Measurements from ENCODE around the gene CNTNAP2.

Gene CNTNAP2

DNA sequence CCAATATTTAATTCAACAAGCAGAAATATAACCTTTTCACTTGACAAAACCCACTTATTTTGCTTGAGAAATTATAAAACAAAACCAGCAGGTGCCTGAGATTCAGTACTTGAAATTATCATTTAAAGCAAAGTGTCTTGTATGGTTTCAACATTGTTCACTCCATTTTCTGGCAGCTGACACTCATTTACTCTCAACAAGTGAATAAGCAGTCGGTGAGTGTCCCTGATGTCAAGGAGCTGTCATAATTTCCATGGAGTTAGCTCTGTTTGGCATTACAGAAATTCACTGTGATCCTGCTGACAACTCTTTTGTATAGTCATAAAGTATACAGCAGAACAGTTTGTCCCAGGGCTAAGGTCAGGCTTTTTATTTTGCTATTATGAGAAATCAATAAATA lies 490.0 kb downstream of the CNTNAP2 start:
- DNase-seq (ENCODE audit: low read depth): no peak

DNA sequence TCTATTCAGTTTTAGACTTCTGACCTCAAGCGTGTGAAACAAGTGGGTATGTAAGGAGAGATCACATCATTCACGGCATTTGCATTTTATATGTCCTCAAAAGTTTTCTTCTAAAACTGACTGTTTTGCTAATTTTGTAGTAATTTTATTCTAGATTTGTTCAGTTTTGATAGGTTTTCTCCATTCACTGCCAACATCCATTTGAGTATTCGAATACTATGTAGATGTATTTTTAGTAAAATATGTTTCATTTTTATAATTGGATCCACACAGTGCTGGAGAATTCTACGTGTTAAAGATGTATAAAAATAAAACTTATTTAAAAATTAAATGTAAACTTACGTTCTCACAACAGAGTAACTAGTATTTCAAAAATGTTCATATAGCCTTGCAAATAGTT lies 503.0 kb downstream of the CNTNAP2 start:
- DNase-seq (ENCODE audit: low read depth): no peak

DNA sequence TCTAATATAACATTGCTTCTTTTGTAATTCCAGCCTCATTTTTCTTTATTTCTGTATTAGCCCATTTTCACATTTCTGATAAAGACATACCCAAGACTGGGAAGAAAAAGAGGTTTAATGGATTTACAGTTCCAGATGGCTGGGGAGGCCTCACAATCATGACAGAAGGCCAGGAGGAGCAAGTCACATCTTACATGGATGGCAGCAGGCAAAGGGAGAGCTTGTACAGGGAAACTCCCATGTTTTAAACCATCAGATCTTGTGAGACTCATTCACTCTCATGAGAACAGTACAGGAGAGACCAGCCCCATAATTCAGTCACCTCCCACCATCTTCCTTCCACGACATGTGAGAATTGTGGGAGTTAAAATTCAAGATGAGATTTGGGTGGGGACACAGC lies 510.3 kb downstream of the CNTNAP2 start:
- DNase-seq (ENCODE audit: low read depth): no peak

DNA sequence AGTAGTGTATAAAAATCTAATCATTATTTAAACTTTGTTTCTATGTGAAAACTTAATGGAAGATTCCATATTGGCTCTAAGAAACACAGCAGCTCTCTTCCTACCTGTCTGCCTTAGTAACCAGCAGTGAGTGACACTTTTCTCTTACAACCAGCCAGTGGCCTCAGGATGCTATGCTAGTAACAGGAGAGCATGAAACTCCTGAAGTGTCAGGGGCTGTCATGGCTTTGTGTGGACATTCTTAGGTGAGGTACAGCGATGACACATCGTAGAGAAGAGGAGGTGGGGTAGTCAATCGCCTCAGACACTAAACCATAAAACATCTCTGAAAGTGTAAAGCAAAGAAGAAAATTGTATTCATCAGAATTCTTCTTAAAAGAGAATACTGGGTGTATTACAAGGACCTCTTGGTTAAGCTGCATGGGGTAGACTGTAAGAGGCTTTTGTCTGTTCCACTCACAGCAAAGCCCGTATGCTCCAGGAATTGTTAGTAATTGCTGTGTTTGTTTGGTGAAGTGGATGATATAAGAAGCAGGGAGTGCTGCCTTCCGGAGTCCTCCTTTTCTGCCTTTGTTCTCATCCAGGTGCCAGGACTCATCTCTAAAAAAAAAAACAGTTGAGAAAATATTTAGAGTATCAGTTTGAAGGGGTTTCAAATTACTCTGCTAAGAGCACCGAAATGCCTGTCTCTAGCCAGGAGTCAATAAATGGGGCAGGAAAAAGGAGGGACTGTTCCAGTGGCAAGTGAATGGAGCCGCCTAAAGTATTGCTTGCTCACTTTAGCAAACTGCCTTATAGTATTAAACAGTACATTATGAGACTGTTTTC lies 518.8 kb downstream of the CNTNAP2 start:
- DNase-seq (ENCODE audit: low read depth): no peak

DNA sequence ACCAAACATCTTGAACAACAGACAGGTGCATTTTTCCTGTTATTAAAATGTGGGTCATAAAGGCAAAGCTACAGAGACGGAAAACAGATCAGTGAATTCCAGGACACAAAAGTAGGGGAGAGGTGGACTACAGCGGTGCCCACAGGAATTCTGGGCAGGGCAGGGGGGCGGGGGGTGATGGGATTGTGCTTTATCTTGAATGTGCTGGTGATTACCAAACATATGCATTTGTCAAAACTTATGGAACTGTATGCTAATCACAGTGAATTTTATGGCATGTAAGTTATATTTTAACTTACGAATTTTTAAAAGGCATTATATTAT lies 519.4 kb downstream of the CNTNAP2 start:
- no peak for DNase-seq (ENCODE audit: low read depth)

DNA sequence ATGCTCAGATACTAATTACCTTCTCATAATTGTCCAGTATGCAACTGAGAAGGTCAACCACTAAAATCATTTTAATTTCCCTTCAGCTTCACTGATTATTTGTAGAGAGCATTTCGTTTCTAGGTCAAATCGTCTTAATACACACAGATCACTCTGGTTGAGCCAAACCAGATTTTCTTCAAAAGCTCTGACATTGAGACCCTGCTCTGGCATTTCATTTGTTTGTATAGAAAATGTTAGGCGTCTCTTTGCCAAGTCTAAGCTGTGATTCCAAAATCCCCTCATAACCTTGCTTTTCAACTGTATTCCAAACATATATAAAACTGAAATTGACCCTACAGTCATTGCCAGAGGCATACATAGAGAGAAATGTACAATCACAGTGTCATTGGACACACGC lies 520.0 kb downstream of the CNTNAP2 start:
- DNase-seq (ENCODE audit: low read depth): no peak

DNA sequence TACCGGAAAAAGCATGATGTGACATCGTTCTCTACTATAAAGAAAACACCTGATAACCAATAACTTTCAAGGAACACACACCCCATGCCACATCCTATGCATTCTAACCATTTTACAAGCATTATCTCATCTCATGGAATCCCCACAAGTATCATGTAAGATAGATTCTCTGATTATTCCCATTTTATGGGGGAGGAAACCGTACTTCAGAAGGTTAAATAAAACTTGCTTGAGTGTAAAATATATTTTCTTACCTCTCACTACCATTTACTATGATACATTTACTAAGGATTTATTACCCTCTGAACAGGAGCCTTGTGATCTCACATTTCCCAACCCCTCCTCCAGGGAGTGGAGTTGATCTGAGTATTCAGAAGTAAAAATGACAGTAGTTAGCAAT lies 522.7 kb downstream of the CNTNAP2 start:
- DNase-seq (ENCODE audit: low read depth): no peak

DNA sequence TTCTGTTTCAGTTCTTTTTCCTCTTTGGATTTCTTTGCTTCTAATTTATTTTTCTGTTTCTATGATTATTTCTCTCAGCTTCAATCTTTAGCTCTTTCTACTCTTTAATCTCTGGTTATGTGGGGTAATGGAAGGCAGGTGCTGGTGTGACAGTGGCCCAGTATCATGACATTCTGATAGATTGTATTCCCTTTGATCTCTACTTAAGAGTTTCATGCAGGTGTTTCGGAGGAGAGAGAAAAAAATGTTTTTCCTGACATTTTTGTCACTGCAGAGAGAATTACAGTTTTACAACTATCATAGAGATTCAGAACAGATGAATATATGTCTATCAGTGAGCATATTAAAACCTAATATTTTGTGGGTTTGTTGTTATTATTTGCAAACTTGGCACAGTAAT lies 524.9 kb downstream of the CNTNAP2 start:
- no peak for DNase-seq (ENCODE audit: low read depth)

DNA sequence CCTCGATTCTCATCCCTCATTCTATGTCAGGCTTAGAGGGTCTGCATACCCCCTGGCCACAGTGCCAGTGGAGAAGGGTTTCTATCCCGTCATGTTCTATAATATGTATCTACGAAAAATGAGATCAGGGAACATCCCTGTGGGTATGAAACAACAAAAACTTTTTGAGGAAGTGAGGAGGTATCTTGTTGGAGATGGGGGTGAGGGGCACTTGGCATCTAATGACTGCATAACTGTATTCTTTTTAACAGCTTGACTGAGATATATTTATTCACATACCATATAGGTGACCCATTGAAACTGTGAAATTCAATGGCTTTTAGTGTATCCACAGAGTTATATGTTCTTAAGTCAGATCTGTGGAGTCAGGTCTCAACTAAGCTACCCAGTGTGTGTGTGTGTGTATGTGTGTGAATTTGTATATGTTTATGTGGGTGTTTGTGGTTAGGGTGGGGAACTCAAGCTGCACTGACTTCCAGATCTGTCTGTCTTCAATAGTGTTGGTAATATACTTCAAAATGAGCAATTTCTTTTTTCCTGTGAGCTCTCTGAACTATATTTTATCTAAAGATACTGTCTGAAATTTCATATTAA lies 528.9 kb downstream of the CNTNAP2 start:
- no peak for DNase-seq (ENCODE audit: low read depth)

DNA sequence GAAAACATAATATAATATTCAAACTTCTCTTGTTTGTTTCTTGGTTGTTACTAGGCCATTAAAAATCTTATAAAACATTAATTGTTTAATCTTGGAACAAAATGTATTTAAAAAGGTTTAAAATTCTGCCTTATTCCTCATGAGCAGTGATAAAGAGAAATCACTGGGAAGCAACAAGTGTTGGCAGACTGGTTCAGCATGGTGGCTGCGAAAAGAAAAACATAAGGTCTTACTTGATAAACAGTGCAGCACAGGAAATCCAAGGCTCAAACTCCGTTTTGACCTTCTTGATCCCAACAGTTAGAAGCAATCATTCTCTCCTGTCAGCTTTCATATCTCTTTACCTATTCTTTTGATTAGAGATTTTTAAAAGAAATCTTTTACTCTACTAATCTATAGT lies 530.8 kb downstream of the CNTNAP2 start:
- no peak for DNase-seq (ENCODE audit: low read depth)

DNA sequence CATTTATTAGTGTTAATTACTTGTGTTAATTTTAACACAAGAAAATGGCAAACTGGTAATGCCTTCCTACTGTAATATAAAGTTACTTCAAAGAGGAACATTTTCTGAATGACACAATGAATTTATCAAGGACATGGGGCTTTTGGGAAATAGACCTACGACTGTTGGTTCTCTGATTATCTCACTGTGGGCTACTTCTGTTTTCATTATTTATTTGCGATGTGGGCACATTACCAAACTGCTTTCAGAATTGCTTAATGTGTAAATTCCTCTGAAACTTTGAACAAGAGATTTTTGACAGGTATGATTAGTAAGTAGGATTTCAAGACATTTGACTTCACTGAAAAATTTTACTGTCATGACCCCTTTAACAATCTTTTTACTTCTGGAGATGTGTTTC lies 535.6 kb downstream of the CNTNAP2 start:
- no peak for DNase-seq (ENCODE audit: low read depth)

DNA sequence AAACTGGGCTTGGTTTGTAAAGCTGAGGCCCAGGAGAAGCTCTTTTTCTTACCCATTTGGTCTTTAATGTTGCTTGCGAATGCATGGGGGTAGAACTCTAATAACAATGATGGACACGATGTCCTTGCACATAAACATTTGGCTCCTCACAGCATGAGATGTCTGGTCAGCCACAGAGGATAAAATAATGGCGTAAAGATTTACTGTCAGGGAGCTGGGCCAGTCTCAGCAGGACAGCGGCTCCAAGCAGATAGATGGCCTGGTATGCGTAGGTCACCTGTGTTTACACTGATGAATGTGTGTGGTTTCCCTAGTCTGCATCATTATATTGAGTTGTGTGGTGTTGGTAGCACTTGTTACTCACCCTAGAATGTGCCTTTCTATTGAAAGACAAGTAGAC lies 537.4 kb downstream of the CNTNAP2 start:
- DNase-seq (ENCODE audit: low read depth): no peak

DNA sequence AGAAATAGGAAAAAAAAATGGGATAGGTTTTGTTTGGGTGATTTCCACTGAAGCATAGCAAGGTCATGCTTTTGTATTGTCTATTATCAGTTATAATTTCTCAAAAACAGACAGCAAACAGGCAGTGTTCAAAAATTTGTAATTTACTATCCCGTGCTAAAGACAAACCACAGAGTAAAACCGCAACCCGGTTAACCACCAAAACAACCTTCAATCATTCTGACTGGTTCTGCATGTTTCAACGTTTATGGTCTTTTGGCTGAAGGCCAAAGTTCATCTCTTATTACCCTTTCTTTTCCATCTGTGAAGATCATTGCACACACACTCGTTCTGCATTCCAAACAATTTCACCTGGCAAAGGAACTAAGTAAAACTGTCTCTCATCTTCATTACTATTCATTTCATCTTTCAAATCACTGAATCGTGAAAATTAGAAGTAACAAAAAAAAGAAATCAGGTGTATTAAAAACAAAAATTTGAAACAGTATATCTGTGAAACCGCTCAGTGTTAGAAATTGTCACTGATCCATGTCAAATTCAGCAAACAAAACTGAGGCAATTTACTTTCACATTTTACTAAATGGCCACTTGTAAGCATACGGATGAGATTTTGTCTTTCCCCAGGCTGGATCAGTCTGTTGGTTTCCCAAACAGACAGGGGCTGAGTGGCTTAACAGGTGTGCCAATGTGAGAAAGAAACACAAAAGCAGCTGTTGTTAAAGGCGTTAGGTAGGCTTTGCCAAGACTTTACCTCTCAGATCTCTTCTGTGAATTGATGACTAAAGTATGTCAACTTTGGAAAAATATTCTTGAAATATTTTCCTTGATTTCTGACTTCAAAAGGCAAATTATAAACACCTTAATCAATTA lies 539.6 kb downstream of the CNTNAP2 start:
- DNase-seq (ENCODE audit: low read depth): no peak

DNA sequence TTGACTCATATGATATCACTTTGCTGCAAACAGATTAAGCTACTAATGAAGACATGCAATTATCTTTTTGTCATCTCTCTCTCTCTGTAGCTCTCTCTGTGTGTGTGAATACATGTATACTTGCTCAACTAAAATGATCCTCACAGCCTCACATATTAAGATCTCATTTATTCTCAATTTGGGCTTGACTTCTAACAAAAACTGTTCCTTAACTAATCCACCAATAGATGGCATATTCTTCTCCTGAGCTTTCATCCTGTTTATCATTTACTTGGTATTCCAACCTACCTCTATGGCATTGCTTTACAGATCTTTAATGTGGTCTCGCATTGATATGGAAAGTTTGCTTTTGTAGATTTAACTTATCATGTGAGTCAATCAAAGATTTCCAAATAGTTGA lies 540.4 kb downstream of the CNTNAP2 start:
- DNase-seq (ENCODE audit: low read depth): no peak

DNA sequence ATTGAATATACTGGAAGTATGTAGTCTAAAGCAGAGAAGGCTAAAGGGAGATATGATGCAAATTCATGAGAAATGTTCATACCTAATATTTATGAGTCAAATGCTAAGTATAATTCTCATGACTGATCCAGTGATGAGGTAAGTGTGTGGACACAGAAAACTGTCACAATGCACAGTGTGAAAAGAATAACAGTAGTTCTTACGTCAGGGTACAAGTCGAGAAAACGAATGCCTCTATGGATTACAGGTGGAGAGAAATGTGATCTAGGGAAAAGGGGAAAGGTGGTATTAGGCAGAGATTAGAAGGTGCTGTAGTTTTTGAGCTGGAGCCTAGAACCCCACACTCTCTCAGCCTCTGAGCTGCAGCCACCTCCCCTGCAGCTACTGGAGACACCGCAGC lies 542.0 kb downstream of the CNTNAP2 start:
- DNase-seq (ENCODE audit: low read depth): no peak

DNA sequence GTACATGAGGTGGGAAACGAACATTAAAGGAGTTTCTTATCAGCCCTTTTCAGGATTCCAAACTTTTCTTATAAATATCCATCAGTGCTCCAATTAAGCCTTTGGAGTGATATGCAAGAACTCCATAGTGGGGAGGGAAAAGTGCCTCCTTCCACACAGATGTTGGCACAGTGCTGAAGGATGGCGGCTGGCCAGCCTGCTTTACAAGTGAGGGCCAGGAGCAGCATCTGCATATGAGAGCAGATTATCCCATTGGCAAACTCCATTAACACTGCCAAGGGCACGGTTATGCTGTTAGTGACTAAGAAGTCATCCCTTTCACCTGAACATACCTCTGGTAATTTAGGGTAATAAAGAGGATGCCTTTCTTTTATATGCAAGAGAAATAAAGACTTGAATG lies 543.1 kb downstream of the CNTNAP2 start:
- no peak for DNase-seq (ENCODE audit: low read depth)

DNA sequence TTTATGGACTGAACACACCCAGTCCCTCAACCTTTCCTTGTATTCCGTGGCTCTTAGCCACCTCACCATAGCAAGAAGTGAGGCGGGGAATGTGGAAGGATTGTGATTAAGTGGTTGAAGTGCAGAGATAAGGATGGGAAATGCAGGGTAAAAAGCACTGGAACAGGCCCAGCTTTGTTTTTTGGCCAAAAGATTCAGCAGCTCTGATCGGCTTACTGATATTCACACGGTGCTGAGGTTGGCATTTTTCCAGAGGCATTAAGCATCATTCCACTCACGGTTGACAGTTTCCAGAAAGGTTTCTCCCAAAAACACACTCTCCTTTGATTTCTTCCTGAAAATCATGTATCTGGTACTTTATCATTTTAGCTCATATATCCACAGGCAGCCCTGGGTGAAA lies 544.2 kb downstream of the CNTNAP2 start:
- no peak for DNase-seq (ENCODE audit: low read depth)

DNA sequence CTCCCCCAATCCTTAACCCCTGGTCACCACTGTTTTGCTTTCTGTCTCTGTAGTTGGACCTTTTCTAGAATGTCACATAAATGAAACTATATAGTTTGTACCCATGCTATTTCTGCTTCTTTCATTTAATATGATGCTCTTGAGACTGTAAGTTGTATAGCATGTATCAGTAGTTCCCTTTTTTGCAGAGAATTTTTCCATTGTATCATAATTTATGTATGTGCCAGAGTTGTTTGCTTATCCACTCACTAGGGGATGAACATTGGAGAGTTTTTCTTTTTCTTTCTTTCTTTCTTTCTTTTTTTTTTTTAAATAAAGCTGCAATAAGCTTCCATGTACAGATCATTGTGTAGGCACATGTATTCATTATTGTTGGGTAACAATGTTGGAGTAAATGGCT lies 544.8 kb downstream of the CNTNAP2 start:
- DNase-seq (ENCODE audit: low read depth): no peak

DNA sequence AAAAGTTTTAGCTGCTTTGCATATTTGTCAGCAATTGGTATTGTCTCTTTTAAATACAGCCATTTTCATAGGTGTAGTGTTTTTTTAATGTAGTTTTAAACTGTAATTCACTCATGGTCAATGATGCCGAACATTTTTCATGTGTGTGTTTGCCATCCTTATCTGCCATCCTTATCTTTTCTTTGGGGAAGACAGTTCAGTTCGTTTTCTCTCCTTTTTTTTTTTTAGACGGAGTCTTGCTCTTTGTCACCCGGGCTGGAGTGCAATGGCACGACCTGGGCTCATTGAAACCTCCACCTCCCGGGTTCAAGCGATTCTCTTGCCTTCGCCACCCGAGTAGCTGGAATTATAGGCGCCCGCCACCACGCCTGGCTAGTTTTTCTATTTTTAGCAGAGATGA lies 545.3 kb downstream of the CNTNAP2 start:
- DNase-seq (ENCODE audit: low read depth): no peak

DNA sequence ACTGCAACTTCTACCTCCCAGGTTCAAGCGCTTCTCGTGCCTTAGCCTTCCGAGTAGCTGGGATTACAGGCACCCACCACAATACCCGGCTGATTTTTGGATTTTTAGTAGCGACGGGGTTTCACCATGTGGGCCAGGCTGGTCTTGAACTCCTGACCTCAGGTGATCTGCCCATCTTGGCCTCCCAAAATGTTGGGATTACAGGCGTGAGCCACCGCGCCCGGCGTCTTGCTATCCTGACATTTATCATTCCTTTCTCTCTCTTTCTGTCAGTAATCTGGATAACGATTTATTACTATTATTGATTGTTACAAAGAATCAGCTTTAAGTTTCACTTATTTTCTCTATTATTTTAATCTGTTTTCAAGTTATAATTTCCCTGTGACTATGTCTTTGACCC lies 548.4 kb downstream of the CNTNAP2 start:
- DNase-seq (ENCODE audit: low read depth): no peak

DNA sequence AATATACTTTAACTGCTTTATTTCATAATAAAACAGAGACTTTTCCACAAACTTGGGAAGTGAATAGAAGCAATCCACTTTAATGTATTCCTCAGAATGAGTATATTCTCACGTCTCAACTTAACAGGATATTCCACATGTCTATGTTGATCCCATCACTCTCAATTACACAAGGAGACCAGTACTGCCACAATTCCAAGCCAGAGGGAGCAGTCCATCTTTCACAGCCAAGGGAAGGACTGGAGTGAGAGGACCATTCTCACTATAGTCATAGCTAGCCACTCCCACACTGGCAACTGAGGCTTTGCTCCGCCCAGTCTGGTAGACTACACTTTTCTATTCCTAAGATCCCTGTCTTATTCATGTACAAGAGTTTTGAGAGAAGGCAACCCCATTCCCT lies 553.9 kb downstream of the CNTNAP2 start:
- DNase-seq (ENCODE audit: low read depth): no peak

DNA sequence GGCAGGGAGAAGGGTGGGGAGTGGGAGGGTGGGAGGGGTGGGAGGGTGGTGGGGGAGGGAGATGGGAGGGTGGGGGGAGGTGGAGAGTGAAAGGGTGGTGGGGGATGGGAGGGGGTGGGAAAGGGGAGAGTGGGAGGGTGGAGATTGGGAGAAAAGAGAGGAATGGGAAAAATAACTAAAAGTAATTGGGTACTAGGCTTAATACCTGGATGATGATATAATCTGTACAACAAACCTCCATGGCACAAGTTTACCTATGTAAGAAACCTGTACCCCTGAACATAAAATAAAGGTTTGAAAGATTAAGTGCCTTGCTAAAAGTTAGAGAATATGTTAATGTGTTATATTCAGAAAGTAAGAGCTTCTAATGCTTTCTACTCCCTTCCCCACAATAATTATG lies 564.9 kb downstream of the CNTNAP2 start:
- DNase-seq (ENCODE audit: low read depth): no peak

DNA sequence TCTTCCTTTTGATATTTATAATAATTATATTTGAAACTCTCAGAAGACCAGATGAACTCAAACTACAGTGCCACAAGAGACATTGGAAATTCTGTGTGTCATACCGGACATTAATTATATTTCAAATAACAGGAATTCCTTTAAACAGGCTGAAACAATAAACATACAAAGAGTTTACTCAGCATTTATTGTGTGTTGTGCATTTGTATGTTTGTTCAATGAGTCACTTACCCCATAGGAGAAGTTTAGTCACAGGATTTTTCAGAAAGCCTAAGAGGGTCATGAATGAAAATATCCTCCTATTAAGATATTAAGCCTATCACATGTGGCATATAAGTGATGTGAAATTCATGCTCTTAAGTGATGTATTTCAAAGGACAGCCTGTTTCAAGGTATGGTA lies 566.8 kb downstream of the CNTNAP2 start:
- peak; percentile 60 for DNase-seq (ENCODE audit: low read depth)
